GM13977 (cell line): Measurements from ENCODE around the gene OSBPL2.

Source experiments
- DNase-seq: peaks from one replicate; pipeline ENCODE4 v3.0.0; 2012; ENCODE audit warnings: low spot score
- CTCF ChIP-seq: IDR thresholded peaks from 2 replicates; pipeline ENCODE4 v1.5.1; 2012; ENCODE audit warnings: mild to moderate bottlenecking, control low read depth; ENCODE audit not compliant: insufficient read depth; ENCODE audit errors: extremely low read depth, missing control alignments
- in situ Hi-C: fragments of 300-500 bp; cut with MboI; formaldehyde crosslinking; loops from one replicate; pipeline ENCODE4 v1.12.0; 2022; ENCODE audit warnings: low sequenced_read_pairs, low pct_unique_long_range_greater_than_20kb, mixed read lengths, inconsistent platforms; ENCODE audit not compliant: unreplicated experiment

OSBPL2 gene

DNA sequence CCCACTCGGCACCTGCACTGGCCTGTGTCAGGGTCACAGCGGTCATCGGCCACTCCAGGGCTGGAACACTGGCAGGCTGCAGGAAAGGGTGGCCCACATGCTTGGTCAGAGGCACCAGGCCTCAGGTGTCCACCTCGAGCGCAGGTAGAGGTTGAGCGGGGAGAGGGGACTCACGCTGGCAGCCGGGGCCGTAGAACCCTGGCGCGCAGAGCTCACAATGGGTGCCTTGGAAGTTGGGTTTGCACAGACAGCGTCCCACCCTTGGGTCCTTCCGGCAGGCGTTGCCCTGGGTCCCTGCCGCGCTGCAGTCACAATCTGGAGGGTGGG is 99.9 kb downstream of the OSBPL2 start:
- DNase-seq, result no peak
- no peak for TF ChIP-seq CTCF
- in situ Hi-C loops, result no loop called here

- no peak for TF ChIP-seq CTCF
- in situ Hi-C loops, result no loop called here
- DNase-seq, result peak; percentile 73
These were observed 101.3 kb downstream of the OSBPL2 start for GRCh38 chr20:62339647-62340062.

- no peak for DNase-seq
- in situ Hi-C loops, result no loop called here
- TF ChIP-seq CTCF, result no peak
These were observed 104.6 kb downstream of the OSBPL2 start for GRCh38 chr20:62342910-62343309.

DNA sequence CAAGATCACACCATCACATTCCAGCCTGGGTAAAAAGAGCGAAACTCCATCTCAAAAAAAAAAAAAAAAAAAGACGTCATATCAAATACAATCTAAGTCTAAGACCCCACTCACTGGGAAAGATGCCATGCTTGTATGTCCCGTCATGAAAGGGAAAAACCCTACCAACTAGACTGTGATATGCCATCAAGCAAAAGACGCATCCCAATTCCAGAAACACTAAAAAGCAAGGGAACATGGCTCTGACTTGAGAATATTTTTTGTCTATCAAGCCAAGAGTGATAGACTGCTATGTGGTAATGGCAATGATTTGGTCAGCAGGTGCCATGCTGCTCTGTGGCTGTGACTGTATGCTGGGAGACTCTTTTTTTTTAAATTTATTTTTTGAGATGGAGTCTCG is 105.8 kb downstream of the OSBPL2 start:
- in situ Hi-C loops, result no loop called here
- DNase-seq, result no peak
- TF ChIP-seq CTCF, result no peak

DNA sequence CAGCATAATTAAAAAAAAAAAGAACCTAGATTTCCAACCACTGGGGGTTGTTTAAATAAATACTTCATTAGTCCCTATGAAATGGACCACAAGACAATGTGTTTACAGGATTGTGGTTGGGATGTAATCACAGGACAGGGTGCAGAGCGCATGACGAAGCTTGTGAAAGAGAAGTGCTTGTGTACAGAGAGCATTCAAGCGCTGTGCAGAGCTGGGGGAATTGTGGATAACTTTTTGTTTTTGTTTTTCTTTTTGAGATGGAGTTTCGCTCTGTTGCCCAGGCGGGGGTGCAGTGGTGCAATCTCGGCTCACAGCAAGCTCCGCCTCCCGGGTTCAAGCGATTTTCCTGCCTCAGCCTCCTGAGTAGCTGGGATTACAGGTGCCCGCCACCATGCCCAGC is 106.5 kb downstream of the OSBPL2 start:
- in situ Hi-C loops, result no loop called here
- DNase-seq, result no peak
- TF ChIP-seq CTCF, result no peak
